Esophagus muscularis mucosa (tissue), 4 donors: ENCODE results near the gene AREG.

Experiments
- CTCF ChIP-seq, 3 experiments: fragments of 200-600 bp in 2 of 3; fragments of 450-650 bp in 1 of 3; sonication (generic) in 2 of 3; IDR thresholded peaks; one replicate each; pipeline ENCODE4 v1.5.1; 2017 to 2019; ENCODE audit warnings: antibody characterized with exemption in 3 of 3, mild to moderate bottlenecking in 2 of 3, moderate library complexity in 1 of 3
- EP300 ChIP-seq: sonication (generic); formaldehyde crosslinking; IDR thresholded peaks from one replicate; pipeline ENCODE4 v1.6.1; 2017; ENCODE audit warnings: antibody characterized with exemption
- POLR2A ChIP-seq: fragments of 450-650 bp; IDR thresholded peaks from one replicate; pipeline ENCODE4 v1.6.1; 2017; ENCODE audit warnings: antibody characterized with exemption, moderate library complexity, mild to moderate bottlenecking, low read depth
- POLR2AphosphoS5 ChIP-seq, 2 donors: sonication (generic); formaldehyde crosslinking; IDR thresholded peaks; one replicate each; pipeline ENCODE4 v1.6.1; 2017; ENCODE audit warnings: antibody characterized with exemption in 2 of 2

- TF ChIP-seq EP300 (no peak), CTCF (IDR thresholded peaks at IDR 0.05) (no peak), POLR2AphosphoS5 (IDR thresholded peaks at IDR 0.05) (no peak), POLR2A (no peak)
Measured at GRCh38 chr4:74471264-74471663, 26.3 kb downstream of the AREG start.
